ENCODE results near the gene SEPTIN10.
"Not testable (repeated sequence)": the region's sequence is repeated elsewhere in the genome, so short reads cannot be mapped to it uniquely, and the experiment has no call there.

SEPTIN10 gene

DNA sequence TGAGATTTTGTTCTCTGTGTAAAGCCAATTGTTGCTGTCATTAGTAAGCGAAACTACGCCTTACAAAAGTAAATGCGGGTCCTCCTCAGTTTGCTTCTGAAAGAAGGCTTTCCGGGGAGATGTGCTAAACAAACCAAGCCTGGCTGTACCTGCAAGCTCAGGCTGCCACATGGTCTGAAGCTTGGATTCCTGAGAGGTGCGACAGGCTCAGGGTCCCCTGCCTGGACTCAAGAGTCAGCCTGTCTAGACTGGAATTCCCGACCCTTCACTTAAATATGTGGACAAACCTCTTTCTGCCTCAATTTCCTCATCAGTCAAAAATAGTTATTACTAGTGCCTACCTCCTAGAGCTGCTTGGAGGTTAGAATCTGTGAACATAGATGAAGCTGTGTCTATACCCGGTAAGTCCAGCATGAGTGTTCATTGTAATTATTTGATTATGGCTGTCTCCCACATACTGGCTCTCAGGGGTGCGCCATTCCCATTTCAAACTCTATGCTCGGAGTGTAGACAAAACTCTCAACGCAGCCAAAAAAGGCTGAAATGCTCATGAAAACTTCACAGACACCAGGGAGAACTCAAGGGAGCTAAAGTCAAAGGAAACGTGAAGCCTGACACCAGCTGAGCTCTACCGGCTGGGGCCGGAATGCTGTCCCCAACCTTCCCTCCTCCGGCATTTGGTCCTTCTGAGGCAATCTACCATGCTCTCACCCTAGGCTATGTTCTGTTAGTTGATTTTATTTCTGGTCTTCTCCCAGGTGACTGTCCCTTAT is 31.8 kb upstream of the SEPTIN10 start:
- Histone ChIP-seq H3K4me3 (ENCODE audit: low read depth in 1 of 2, low read length in 2 of 2) (no peak overlapping the region), H3K9me3 (ENCODE audit: low read length) (no peaks in the 10 kb centered on the region), H3K9ac (ENCODE audit: low read length) (no peak overlapping the region), H3K36me3 (ENCODE audit: insufficient read depth, low read length) (no peaks in the 10 kb centered on the region), H3K4me1 (ENCODE audit: insufficient read depth, low read length) (peaks cover 8% of the 10 kb centered on the region), H3K27me3 (ENCODE audit: control insufficient read depth in 1 of 2, insufficient read depth in 2 of 2, low read length in 2 of 2) (no peaks in the 10 kb centered on the region), H3K27ac (ENCODE audit: low read depth, low read length) (no peak overlapping the region)

DNA sequence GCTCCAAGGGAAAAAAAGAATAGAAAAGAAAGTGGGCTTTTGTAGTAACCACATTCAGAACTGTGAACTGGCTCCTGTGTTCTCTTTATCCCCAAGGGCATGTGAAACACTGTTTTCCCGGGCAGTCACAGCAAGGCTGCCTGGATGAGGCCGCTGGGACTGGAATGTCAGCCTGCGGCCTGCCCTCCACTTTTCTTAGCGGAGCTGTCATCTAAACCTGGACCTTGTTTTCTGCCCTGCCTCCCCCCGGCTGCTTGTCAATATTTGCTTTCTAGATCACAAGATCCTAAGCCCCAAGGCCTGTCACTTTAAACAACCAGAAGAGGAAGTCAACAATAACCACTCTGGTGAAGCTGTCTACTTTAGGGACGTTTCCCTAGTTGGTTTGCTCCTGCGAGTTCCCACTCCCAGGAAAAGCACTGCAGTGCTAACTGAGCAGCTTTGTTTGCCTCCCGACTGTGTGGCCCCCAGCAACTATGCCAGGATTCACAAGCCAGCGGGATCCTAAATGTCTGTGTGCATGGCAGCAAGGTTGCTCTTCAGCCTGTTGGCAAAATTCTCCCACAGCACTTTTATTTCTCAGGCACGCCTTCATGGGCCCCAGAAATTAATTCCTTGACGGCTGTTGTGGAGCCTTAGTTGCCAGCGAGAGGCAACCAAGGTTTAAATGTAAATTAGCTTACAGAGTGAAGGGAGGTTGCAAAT is 31.0 kb upstream of the SEPTIN10 start:
- Histone ChIP-seq H3K9ac (ENCODE audit: low read length) (peak overlapping the region; percentile 15), H3K4me1 (ENCODE audit: insufficient read depth, low read length) (peaks cover 8% of the 10 kb centered on the region), H3K9me3 (ENCODE audit: low read length) (no peaks in the 10 kb centered on the region), H3K36me3 (ENCODE audit: insufficient read depth, low read length) (no peaks in the 10 kb centered on the region), H3K27ac (ENCODE audit: low read depth, low read length) (peak overlapping the region; percentile 37), H3K27me3 (ENCODE audit: control insufficient read depth in 1 of 2, insufficient read depth in 2 of 2, low read length in 2 of 2) (no peaks in the 10 kb centered on the region), H3K4me3 (ENCODE audit: low read depth in 1 of 2, low read length in 2 of 2) (no peak overlapping the region)

DNA sequence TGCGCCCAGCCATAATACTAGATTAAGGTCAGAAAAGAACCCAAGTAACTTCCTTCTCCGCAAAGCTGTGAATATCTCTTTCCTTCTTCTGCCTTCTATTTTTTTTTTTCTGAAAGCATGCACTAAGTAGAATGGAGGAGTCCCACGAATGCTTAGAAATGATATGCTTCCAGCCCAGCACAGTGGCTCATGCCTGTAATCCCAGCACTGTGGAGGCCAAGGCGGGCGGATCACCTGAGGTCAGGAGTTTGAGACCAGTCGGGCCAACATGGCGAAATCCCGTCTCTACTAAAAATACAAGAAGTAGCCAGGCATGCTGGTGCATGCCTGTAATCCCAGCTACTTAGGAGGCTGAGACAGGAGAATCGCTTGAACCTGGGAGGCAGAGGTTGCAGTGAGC is 26.2 kb upstream of the SEPTIN10 start:
- H3K4me3 ChIP-seq (ENCODE audit: low read depth in 1 of 2, low read length in 2 of 2); H3K36me3 ChIP-seq (ENCODE audit: insufficient read depth, low read length); H3K27me3 ChIP-seq (ENCODE audit: control insufficient read depth in 1 of 2, insufficient read depth in 2 of 2, low read length in 2 of 2); H3K9ac ChIP-seq (ENCODE audit: low read length); H3K27ac ChIP-seq (ENCODE audit: low read depth, low read length); H3K9me3 ChIP-seq (ENCODE audit: low read length); H3K4me1 ChIP-seq (ENCODE audit: insufficient read depth, low read length): not testable (repeated sequence)

DNA sequence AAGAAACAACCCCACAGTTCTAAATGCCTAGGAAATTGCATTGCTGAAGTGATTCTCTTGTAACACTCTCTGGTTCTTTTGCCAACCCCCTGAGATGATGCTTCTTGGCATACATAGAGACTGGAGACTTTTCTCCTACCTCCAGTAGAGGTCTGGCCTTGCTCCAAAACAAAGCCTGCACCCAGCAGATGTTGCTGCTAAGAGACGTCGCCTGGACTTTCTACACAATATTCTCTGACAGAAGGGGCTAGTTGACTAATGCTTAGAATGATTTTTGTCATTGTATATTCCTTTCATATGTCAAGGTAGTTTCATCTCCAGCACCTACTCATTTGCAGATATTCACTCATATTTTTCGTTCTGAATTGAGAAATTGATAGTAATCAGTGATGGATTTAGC is 25.0 kb upstream of the SEPTIN10 start:
- H3K4me1 ChIP-seq (ENCODE audit: insufficient read depth, low read length), result no peaks in the 10 kb centered on the region
- no peaks in the 10 kb centered on the region for H3K36me3 ChIP-seq (ENCODE audit: insufficient read depth, low read length)
- no peak overlapping the region for H3K4me3 ChIP-seq (ENCODE audit: low read depth in 1 of 2, low read length in 2 of 2)
- no peak overlapping the region for H3K9ac ChIP-seq (ENCODE audit: low read length)
- no peaks in the 10 kb centered on the region for H3K9me3 ChIP-seq (ENCODE audit: low read length)
- H3K27ac ChIP-seq (ENCODE audit: low read depth, low read length), result no peak overlapping the region
- H3K27me3 ChIP-seq (ENCODE audit: control insufficient read depth in 1 of 2, insufficient read depth in 2 of 2, low read length in 2 of 2), result no peaks in the 10 kb centered on the region

DNA sequence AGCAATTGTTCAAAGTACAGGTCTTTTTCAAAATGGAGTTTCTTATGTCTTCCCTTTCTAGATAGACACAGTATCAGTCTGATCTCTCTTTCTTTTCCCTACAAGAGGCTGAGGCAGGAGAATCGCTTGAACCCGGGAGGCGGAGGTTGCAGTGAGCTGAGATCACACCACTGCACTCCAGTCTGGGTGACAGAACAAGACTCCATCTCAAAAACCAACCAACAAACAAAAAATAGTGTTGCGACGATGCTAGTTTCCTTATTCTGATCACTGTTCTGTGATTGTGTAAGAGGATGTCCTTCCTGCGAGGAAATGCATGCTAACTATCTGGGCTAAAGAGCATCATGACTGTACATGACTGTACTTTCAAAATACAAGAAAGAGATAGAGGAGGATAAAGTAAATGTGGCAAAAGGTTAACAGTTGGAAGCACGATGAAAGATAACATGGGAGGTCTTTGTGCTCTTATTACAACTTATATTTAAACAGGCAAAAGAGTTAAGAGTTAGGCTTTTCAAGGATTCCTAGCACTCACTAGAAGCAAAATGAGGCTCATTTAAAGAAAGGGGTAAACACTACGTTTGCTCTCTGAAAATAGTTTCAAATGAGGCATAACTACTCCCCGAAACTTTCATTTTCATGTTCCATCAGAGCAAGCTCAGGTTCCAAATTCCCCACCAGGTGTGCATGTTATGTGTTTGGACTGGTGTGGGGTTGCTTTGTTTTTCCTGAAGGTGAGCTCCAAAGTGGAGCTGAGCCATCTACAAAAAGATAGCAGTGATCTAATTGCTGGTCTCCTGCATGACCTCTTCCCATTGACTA is 24.2 kb upstream of the SEPTIN10 start:
- no peaks in the 10 kb centered on the region for H3K36me3 ChIP-seq (ENCODE audit: insufficient read depth, low read length)
- no peak overlapping the region for H3K27ac ChIP-seq (ENCODE audit: low read depth, low read length)
- H3K4me3 ChIP-seq (ENCODE audit: low read depth in 1 of 2, low read length in 2 of 2), result no peak overlapping the region

DNA sequence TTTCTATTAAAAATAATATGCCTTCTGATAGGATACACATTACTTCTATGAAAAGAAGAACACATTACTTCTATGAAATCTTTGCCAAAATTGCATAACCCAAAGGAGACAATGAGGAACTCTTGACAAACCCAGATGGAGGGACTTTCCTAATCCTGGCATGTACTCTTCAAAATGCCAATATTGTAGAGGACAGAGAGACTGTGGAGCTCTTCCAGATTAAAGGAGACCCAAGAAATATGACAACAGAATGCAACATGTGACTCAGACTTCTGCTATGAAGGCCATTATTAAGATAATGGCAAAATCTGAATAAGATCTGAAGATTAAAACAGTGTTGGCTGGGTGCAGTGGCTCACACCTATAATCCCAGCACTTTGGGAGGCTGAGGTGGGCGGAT is 22.6 kb upstream of the SEPTIN10 start:
- H3K4me3 ChIP-seq (ENCODE audit: low read depth in 1 of 2, low read length in 2 of 2), result no peak overlapping the region
- no peaks in the 10 kb centered on the region for H3K4me1 ChIP-seq (ENCODE audit: insufficient read depth, low read length)
- H3K27ac ChIP-seq (ENCODE audit: low read depth, low read length), result no peak overlapping the region
- no peaks in the 10 kb centered on the region for H3K27me3 ChIP-seq (ENCODE audit: control insufficient read depth in 1 of 2, insufficient read depth in 2 of 2, low read length in 2 of 2)
- no peaks in the 10 kb centered on the region for H3K9me3 ChIP-seq (ENCODE audit: low read length)
- no peaks in the 10 kb centered on the region for H3K36me3 ChIP-seq (ENCODE audit: insufficient read depth, low read length)
- H3K9ac ChIP-seq (ENCODE audit: low read length), result no peak overlapping the region

More for the DNA sequence above, 24.2 kb upstream of the SEPTIN10 start:
- H3K9ac ChIP-seq (ENCODE audit: low read length), result no peak overlapping the region
- H3K9me3 ChIP-seq (ENCODE audit: low read length), result no peaks in the 10 kb centered on the region
- H3K4me1 ChIP-seq (ENCODE audit: insufficient read depth, low read length), result no peaks in the 10 kb centered on the region
- H3K27me3 ChIP-seq (ENCODE audit: control insufficient read depth in 1 of 2, insufficient read depth in 2 of 2, low read length in 2 of 2), result no peaks in the 10 kb centered on the region

DNA sequence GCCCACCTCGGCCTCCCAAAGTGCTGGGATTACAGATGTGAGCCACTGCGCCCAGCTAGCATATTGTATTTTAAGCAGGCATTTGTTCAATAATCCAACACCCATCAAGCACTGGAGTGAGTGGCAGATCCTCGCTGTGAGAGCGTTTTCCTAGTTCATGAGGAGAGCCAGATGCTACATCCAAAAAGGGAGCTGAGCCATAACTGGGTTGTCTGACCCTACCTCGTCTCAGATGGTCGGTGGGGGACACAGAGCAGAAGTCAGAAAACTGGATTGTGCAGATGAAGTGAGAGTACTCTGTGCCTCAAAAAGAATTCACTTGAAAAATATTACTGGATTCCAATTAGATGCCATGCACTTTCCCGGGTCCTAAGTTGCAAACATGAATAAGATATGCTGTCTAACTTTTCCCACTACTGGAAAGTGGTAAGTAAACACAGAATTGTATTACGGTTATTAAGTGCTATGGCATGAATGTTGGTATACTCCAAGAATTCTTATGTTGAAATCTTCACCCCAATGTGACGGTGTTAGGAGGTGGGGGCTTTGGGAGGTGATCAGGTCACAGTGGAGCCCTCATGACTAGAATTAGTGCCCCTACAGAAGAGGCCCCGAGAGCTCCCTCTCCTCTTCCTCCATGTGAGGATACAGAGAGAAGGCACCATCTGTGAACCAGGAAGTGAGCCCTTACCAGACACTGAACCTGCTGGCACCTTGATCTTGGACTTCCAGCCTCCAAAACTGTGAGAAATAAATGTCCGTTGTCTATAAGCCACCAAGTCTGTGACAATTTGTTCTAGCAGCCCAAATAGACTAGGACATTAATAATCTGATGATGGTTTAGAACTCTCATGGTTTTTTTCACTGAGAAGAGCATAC is 21.9 kb upstream of the SEPTIN10 start:
- Histone ChIP-seq H3K36me3 (ENCODE audit: insufficient read depth, low read length) (no peaks in the 10 kb centered on the region), H3K27ac (ENCODE audit: low read depth, low read length) (no peak overlapping the region), H3K4me3 (ENCODE audit: low read depth in 1 of 2, low read length in 2 of 2) (no peak overlapping the region), H3K9me3 (ENCODE audit: low read length) (no peaks in the 10 kb centered on the region), H3K4me1 (ENCODE audit: insufficient read depth, low read length) (no peaks in the 10 kb centered on the region), H3K9ac (ENCODE audit: low read length) (no peak overlapping the region), H3K27me3 (ENCODE audit: control insufficient read depth in 1 of 2, insufficient read depth in 2 of 2, low read length in 2 of 2) (no peaks in the 10 kb centered on the region)

DNA sequence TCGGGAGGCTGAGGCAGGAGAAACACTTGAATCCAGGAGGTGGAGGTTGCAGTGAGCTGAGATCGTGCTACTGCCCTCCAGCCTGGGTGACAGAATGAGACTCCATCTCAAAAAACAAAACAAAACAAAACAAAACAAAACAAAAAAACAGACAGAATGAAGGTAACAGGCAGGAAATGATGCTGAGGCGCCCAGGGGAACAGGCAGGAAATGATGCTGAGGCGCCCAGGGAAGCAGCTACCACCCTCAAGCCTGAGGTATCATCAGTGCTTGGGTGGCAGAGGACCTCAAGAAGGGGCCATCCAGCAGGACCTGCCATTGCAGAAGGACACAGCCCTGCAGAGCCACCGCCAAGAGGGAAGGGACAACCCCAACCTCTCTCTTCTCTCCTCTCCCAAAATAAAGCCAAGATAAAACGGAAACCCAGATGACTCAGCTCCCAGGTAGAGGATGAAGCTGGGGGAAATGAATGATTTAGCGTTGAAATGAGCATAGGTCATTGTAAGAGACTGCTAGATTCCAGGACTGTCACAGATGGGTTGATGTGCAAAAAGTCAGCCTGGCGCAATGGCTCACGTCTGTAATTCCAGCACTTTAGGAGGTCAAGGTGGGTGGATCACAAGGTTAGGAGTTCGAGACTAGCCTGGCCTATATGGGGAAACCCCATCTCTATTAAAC is 19.7 kb upstream of the SEPTIN10 start:
- H3K4me3 ChIP-seq (ENCODE audit: low read depth in 1 of 2, low read length in 2 of 2), result no peak overlapping the region
- no peaks in the 10 kb centered on the region for H3K9me3 ChIP-seq (ENCODE audit: low read length)
- no peaks in the 10 kb centered on the region for H3K27me3 ChIP-seq (ENCODE audit: control insufficient read depth in 1 of 2, insufficient read depth in 2 of 2, low read length in 2 of 2)
- no peaks in the 10 kb centered on the region for H3K4me1 ChIP-seq (ENCODE audit: insufficient read depth, low read length)
- H3K27ac ChIP-seq (ENCODE audit: low read depth, low read length), result no peak overlapping the region
- H3K9ac ChIP-seq (ENCODE audit: low read length), result no peak overlapping the region
- H3K36me3 ChIP-seq (ENCODE audit: insufficient read depth, low read length), result no peaks in the 10 kb centered on the region

DNA sequence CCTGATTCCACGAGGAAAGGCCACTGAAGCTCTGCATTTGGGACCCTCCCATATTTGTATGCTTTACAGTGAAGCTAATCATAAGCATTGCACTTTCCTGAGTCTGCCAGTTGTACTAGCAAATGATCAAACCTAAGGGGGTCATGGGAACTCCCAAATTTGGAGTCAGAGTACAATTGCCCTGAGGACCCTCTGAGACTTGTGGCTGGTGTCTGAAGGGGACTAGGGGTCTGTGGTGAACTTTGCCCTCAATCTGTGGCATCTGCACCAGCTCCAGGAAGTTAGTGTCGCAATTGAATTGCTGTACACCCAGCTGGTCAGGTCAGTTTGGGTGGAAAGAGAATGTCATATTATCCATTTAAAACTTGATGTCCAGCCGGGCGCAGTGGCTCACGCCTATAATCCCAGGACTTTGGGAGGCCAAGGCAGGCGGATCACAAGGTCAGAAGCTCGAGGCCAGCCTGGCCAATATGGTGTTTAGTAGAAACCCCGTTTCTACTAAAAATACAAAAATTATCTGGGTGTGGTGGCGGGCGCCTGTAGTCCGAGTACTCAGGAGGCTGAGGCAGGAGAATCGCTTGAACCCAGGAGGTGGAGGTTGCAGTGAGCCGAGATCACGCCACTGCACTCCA is 18.5 kb upstream of the SEPTIN10 start:
- Histone ChIP-seq H3K9me3 (ENCODE audit: low read length) (no peaks in the 10 kb centered on the region), H3K36me3 (ENCODE audit: insufficient read depth, low read length) (no peaks in the 10 kb centered on the region), H3K27ac (ENCODE audit: low read depth, low read length) (no peak overlapping the region), H3K9ac (ENCODE audit: low read length) (no peak overlapping the region), H3K4me3 (ENCODE audit: low read depth in 1 of 2, low read length in 2 of 2) (no peak overlapping the region), H3K4me1 (ENCODE audit: insufficient read depth, low read length) (no peaks in the 10 kb centered on the region), H3K27me3 (ENCODE audit: control insufficient read depth in 1 of 2, insufficient read depth in 2 of 2, low read length in 2 of 2) (no peaks in the 10 kb centered on the region)

DNA sequence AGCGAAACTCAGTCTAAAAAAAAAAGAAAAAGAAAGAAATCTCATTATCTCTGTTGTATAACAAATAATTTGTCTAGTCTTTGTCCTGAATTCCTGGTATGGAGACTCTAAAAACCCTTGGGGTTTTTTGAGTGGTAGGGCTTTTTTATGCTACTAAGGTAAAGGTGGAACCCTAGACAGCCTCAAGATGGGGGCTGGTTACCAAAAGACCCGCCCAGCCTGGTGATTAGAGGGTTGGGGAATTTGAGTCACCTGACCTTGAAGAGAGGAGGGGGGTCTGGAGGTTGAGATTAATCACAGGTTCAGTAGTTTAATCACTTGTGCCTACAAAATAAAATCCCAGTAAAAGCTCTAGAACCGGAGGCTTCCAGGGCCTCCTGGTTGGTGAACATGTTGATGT is 18.0 kb upstream of the SEPTIN10 start:
- no peaks in the 10 kb centered on the region for H3K9me3 ChIP-seq (ENCODE audit: low read length)
- H3K9ac ChIP-seq (ENCODE audit: low read length), result no peak overlapping the region
- no peaks in the 10 kb centered on the region for H3K36me3 ChIP-seq (ENCODE audit: insufficient read depth, low read length)
- H3K27ac ChIP-seq (ENCODE audit: low read depth, low read length), result no peak overlapping the region
- no peak overlapping the region for H3K4me3 ChIP-seq (ENCODE audit: low read depth in 1 of 2, low read length in 2 of 2)
- H3K4me1 ChIP-seq (ENCODE audit: insufficient read depth, low read length), result no peaks in the 10 kb centered on the region
- no peaks in the 10 kb centered on the region for H3K27me3 ChIP-seq (ENCODE audit: control insufficient read depth in 1 of 2, insufficient read depth in 2 of 2, low read length in 2 of 2)

All from muscle layer of colon (tissue), 2 donors.